Muscle of leg (tissue), 11 donors: ENCODE results near the gene ALS2CL. TPM values are rescaled to one million over a fixed set of nuclear protein-coding genes. Genes with fewer than 3 reads are reported as not detected.
"Not testable (repeated sequence)": the region's sequence is repeated elsewhere in the genome, so short reads cannot be mapped to it uniquely, and the experiment has no call there.

Source experiments
- DNase-seq: peaks from one replicate; pipeline ENCODE4 v3.0.0; 2013
- H3K27ac ChIP-seq: one replicate; pipeline ENCODE4 v1.5.1; 2013; ENCODE audit warnings: mild to moderate bottlenecking, low read length, control low read depth
- H3K27me3 ChIP-seq: one replicate; pipeline ENCODE4 v1.6.1; 2013; ENCODE audit warnings: low read length; ENCODE audit not compliant: control insufficient read depth, insufficient read depth
- H3K36me3 ChIP-seq: one replicate; pipeline ENCODE4 v1.6.1; 2013; ENCODE audit warnings: low read length; ENCODE audit not compliant: control insufficient read depth, insufficient read depth
- H3K4me1 ChIP-seq: one replicate; pipeline ENCODE4 v1.6.1; 2013; ENCODE audit warnings: low read length; ENCODE audit not compliant: control insufficient read depth, insufficient read depth
- H3K4me3 ChIP-seq: one replicate; pipeline ENCODE4 v1.5.1; 2013; ENCODE audit warnings: low read length, control low read depth
- H3K9me3 ChIP-seq: replicated peaks from 2 replicates; pipeline ENCODE4 v1.6.1; 2013; ENCODE audit warnings: low read depth, low read length; ENCODE audit not compliant: control insufficient read depth
- WGBS: methylation state at CpG from one replicate; pipeline ENCODE4 v1.1.5; 2013; ENCODE audit warnings: missing lambda C conversion rate; ENCODE audit not compliant: insufficient coverage; 5-methylcytosine and 5-hydroxymethylcytosine counted together
- polyA plus RNA-seq, 8 donors: library from polyadenylated mRNA; unstranded; fragments of 120-200 nt; gene quantifications; one replicate each; pipeline versions ENCODE4 v1.2.1 to v1.2.3, GENCODE V29; 2013; ENCODE audit warnings: inconsistent platforms in 1 of 8, low replicate concordance in 1 of 8; ENCODE audit not compliant: insufficient read length in 8 of 8, insufficient read depth in 1 of 8
- total RNA-seq: library from RNA; stranded (reverse); fragments of 120-200 nt; gene quantifications from one replicate; pipeline ENCODE4 v1.2.4, GENCODE V29; 2013

The ALS2CL gene
- total and polyA plus RNA-seq, 9 donors, result 1.9 to 7.3 (median 5.8) TPM

DNA sequence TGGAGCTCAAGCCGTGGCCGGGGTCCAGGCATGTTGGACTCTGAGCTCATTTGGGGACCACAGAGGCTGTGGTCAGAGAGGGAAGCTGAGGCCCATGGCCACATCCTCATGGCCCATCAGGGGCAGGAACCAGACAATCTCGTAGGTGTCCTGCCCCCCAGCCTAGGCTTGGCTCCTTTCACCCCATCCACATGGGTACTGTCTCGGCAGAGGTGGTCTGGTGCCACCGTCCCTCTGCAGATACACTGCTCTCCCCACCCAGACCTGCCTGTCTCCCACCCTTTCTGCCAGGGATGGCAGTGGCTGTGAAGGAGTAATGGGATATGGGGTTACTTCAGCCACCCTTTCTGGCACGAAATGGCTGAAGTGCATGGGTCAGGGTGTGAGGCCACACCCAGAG is 16.2 kb upstream of the ALS2CL start:
- WGBS, result 88% methylated on average over 3 of the region's 6 CpGs
- Histone ChIP-seq H3K4me3 (no peak overlapping the region), H3K36me3 (no peaks in the 10 kb centered on the region), H3K27ac (no peak overlapping the region), H3K27me3 (no peaks in the 10 kb centered on the region), H3K4me1 (peaks cover 33% of the 10 kb centered on the region), H3K9me3 (no peaks in the 10 kb centered on the region)
- DNase-seq, result no peak

DNA sequence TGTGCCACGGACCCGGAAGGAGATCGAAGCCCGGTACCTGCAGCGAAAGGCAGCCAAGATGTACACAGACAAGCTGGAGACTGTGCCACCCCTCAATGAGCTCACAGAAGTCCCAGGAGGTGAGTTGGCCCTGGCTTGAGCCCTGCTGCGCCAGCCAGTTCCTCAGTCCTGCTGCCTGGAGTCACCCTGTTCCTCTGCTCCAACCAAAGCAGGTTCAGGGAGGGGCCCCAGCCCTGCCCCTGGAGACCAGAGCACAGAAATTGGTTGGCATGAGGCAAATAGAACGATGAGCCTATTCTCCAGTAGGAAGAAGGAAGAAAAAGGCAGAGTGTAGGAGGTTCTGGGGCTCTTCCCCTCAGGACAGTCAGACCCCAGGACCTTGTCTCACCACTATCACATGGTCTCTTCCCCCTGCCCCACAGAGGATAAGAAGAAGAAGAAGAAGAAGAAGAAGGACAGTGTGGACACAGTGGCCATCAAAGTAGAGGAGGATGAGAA is 15.7 kb upstream of the ALS2CL start:
- no peaks in the 10 kb centered on the region for H3K36me3 ChIP-seq
- no peaks in the 10 kb centered on the region for H3K9me3 ChIP-seq
- H3K27ac ChIP-seq, result no peak overlapping the region
- peaks cover 33% of the 10 kb centered on the region for H3K4me1 ChIP-seq
- H3K4me3 ChIP-seq, result no peak overlapping the region
- 95% methylated on average over 6 of the region's 7 CpGs for WGBS
- DNase-seq, result no peak
- H3K27me3 ChIP-seq, result no peaks in the 10 kb centered on the region

DNA sequence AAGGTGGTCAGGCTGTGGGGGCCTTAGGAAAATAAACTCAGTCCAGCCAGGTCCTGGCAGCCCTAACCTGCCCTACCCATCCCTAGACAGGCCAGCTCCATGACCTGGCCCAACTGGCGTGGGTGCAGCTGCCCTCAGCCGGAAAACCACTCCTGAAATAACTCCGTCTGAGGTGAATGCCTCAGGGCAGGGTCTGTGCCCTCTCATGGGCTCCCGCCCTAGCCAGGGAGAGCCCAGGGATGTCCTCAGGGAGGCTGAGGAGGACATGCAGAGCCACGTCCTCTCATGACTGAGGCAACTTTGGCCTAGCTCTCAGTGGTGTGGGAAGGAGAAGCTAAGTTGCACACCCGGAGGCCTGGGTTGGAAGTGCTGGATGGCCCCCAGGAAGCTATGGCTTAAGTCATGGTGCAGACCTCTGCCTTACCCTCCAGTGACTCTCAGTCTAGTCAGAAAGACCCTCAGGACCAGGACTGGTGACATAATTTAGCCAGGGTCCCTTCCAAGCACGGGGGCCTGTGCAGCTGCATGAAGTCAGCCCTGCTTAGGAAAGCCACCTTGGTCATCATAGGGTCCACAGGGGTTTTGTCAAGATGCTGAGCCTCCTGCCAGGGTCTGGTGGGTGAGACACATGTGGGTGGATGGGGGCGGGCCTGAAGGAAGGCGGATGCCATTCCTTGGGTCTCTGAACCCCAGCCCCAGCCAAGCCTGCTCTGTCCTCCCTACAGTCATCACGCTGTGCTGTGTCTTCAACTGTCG is 15.1 kb upstream of the ALS2CL start:
- Histone ChIP-seq H3K27me3 (peaks cover 4% of the 10 kb centered on the region), H3K36me3 (no peaks in the 10 kb centered on the region), H3K9me3 (no peaks in the 10 kb centered on the region), H3K4me3 (no peak overlapping the region), H3K4me1 (peaks cover 33% of the 10 kb centered on the region), H3K27ac (no peak overlapping the region)
- 77% methylated on average over 9 of the region's 11 CpGs for WGBS
- DNase-seq, result peak; percentile 1

DNA sequence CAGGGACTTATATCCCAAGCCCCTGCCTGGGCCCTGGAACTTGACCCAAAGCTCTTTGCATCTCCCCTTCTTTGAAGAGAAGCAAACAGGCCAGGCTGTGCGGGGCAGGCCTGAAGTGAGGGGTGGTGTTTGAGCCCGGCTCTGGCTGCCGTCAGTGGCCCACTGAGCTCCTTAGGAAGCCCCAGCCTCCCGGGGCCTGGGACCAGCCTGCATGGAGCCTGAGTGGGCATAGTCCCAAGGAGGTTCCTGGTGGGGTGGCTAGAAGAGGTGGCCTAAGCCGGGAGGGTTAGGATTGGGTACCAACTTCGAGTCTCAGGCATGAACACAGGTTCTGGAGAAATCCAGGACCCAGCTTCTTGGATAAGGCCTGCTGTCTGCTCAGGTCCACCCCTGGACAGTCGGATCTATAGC is 14.1 kb upstream of the ALS2CL start:
- no peaks in the 10 kb centered on the region for H3K36me3 ChIP-seq
- DNase-seq, result peak; percentile 0
- H3K27ac ChIP-seq, result no peak overlapping the region
- H3K4me3 ChIP-seq, result no peak overlapping the region
- peaks cover 36% of the 10 kb centered on the region for H3K4me1 ChIP-seq
- no peaks in the 10 kb centered on the region for H3K9me3 ChIP-seq
- WGBS, result 78% methylated on average over 6 of the region's 7 CpGs
- H3K27me3 ChIP-seq, result peaks cover 6% of the 10 kb centered on the region

DNA sequence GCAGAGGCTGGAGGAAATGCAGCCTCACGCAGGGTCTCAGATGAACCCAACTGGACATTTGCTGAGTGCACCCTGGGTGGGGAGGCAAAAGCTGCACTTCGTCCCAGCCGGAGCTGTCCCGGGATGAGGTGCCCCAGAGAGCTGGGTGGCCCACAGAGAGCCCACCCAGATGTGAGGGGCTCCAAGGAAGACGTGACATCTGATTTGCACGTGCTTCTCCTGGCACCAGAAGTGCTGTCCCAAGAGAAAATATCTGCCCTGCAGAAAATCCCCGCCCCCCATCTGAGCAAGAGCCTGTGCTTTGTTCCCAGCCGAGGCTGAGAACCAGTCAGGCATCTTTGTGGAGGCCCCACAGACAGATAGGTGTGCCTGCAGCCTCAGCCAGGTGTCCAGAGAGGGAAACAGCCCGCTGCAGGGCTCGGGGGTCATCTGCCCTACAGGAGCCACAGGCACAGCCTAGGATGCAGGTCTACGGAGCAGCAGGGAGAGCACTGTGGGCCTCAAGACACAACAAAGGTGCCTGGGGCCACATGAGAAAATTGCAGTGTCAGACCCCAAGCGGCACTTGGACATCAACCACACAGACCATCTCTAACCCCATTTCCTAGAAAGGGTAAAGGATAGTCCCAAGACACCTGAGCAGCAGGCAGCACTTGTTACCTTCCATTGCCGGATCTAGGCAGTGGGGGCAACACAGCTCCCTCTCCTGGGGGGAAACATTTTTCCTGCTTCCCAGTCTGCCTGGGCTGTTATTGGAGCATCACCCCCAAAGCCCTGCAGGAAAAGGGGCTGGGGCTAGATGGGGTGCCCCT is 13.5 kb upstream of the ALS2CL start:
- WGBS, result 48% methylated on average over 12 of the region's 13 CpGs
- no peak overlapping the region for H3K27ac ChIP-seq
- peaks cover 38% of the 10 kb centered on the region for H3K4me1 ChIP-seq
- H3K4me3 ChIP-seq, result no peak overlapping the region
- H3K36me3 ChIP-seq, result no peaks in the 10 kb centered on the region
- peaks cover 12% of the 10 kb centered on the region for H3K27me3 ChIP-seq
- H3K9me3 ChIP-seq, result no peaks in the 10 kb centered on the region
- DNase-seq, result peak; percentile 6

DNA sequence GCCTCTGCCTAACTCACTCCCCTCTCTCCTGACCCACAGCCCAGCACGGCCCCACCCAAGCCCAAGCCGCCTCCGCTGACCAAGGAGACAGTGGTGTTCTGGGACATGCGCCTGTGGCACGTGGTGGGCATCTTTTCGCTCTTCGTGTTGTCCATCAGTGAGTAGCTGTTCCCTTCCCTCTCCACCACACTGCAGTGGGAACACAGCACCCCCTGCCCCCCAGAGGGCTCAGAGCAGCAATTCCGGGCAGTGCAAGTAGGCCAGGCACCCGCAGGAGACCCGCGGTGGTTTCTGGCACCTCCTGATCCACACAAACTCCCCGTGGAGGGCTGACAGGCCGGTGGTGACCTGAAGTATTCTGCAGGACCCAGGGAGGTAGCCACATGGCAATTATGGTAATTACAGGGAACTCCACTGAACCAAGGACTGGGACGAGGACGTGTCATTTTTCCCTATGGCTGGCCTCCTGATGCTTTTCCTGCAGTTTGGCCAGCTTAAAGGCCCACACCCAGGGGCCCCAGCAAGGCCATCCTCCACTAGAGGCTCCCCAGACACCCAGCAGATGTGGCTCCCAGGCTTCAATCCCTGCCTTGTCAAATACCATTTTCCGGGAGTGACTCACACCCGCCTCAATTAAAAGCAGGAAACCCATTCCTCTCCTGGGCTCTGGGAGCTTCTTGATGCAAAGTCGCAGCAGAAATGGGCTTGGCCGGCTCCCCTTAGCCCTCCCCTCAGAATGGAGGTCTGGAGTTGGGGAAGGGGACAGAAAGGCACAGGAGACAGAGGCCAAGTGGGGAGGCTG is 12.5 kb upstream of the ALS2CL start:
- H3K27me3 ChIP-seq, result peaks cover 18% of the 10 kb centered on the region
- WGBS, result 65% methylated on average over 7 of the region's 19 CpGs
- no peak overlapping the region for H3K27ac ChIP-seq
- H3K36me3 ChIP-seq, result no peaks in the 10 kb centered on the region
- H3K4me3 ChIP-seq, result no peak overlapping the region
- no peaks in the 10 kb centered on the region for H3K9me3 ChIP-seq
- DNase-seq, result peak; percentile 29
- peaks cover 36% of the 10 kb centered on the region for H3K4me1 ChIP-seq

DNA sequence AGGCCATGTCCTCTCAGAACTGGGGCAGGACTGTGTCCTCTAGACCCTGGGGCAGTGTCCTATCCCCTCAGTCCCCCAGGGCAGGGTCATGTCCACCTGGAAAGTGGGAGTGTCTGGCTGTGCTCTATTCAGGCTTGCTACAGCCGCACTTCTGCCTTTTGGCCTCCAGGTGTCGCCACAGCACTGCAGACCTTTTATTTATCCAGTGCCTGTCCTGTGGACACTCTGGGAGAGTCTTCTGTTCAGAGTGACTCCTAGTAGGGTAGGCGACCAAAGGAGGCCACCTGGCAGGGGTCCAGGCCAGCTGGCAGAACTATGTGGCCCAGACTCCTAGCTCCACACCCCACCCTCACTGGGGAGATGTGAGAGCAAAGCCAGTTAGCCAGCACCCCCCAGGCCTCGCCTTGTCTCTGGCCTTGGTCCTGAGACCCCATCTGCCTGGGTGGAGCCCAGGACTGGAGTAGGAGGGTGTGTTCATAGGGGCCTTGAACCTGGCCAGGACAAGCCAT is 11.6 kb upstream of the ALS2CL start:
- H3K4me1 ChIP-seq, result peaks cover 40% of the 10 kb centered on the region
- no peaks in the 10 kb centered on the region for H3K9me3 ChIP-seq
- peak; percentile 79 for DNase-seq
- no peaks in the 10 kb centered on the region for H3K36me3 ChIP-seq
- no CpG with 5 or more reads among the region's 4 CpGs for WGBS
- H3K27me3 ChIP-seq, result peaks cover 23% of the 10 kb centered on the region
- H3K4me3 ChIP-seq, result no peak overlapping the region
- no peak overlapping the region for H3K27ac ChIP-seq

DNA sequence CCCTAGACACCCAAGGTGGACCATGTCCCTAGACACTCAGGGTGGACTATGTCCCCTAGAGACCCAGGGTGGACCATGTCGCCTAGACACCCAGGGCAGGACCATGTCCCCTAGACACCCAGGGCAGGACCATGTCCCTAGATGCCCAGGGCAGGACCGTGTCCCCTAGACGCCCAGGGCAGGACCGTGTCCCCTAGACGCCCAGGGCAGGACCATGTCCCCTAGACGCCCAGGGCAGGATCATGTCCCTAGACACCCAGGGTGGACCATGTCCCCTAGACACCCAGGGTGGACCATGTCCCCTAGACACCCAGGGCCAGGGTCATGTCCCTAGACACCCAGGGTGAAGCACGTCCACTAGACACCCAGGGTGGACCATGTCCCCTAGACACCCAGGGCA is 10.9 kb upstream of the ALS2CL start:
- H3K27ac ChIP-seq, DNase-seq, H3K4me3 ChIP-seq, H3K9me3 ChIP-seq, H3K36me3 ChIP-seq: not testable (repeated sequence)
- WGBS, result 49% methylated on average over 5 of the region's 7 CpGs
- H3K4me1 ChIP-seq, result peaks cover 41% of the 10 kb centered on the region
- peaks cover 23% of the 10 kb centered on the region for H3K27me3 ChIP-seq

DNA sequence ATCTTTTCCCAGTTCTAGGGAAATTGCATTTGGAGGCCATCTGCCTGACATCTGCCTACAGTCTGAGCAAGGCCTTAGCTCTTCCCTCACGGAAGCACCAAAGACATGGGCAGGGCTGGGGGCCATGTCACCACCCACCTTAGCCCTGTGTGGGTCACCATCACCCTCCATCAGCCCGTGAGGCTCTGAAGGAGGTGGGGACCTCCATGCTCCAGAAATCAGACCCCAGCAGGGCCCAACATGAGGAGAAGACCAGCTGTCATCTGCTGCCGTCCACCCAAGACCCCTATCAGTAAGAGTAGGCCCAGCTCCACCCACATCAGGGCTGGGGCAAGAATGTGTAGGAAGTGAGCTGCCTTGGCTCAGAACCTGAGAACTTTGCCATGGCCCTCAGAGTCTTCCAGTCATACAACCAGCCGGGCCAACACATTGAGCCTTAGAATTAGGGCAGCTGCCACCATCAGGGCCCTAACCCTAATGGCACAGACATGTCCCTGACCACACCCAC is 9.6 kb upstream of the ALS2CL start:
- H3K27ac ChIP-seq, result no peak overlapping the region
- H3K9me3 ChIP-seq, result no peaks in the 10 kb centered on the region
- peaks cover 41% of the 10 kb centered on the region for H3K4me1 ChIP-seq
- H3K27me3 ChIP-seq, result peaks cover 23% of the 10 kb centered on the region
- H3K36me3 ChIP-seq, result no peaks in the 10 kb centered on the region
- 82% methylated on average over 2 of the region's 4 CpGs for WGBS
- no peak overlapping the region for H3K4me3 ChIP-seq
- no peak for DNase-seq
